ENCODE measurements around the gene YY1. TPM values are rescaled to one million over a fixed set of nuclear protein-coding genes. Genes with fewer than 3 reads are reported as not detected.
A peak's percentile ranks its signal among the peaks of the same experiment; 100 is the strongest.

Gene YY1
- total and polyA plus RNA-seq, 2 of the 8 experiments (the other 6 are each of a cell fraction or from before 2014, with no cell fraction given), result 26.4 to 106 TPM

- DNase-seq (ENCODE audit: low read depth in 1 of 2, low spot score in 2 of 2), result no peak
- H3K4me1 ChIP-seq (replicated peaks in 1 of 4; ENCODE audit: control insufficient read depth in 3 of 4, insufficient read depth in 4 of 4, low read length in 3 of 4), result peaks cover 0 to 4% (median 0%) of the 10 kb centered on the region in 4 experiments; a peak in 1 of 7 replicates
- no peak overlapping the region for H3K18ac ChIP-seq (ENCODE audit: extremely low read depth, low read length)
- H3K27me3 ChIP-seq (replicated peaks in 1 of 4; ENCODE audit: control insufficient read depth in 3 of 4, extremely low read depth in 1 of 4, insufficient read depth in 3 of 4, low read length in 3 of 4), result no peaks in the 10 kb centered on the region
- no peak overlapping the region for H3K4me3 ChIP-seq (ENCODE audit: extremely low read depth in 1 of 4, insufficient read depth in 2 of 4, low read depth in 3 of 4, low read length in 4 of 4)
- no peak overlapping the region for H4K5ac ChIP-seq (ENCODE audit: insufficient read length, low read depth, low read length)
- H2BK5ac ChIP-seq (ENCODE audit: low read depth, low read length), result no peak overlapping the region
- no peak overlapping the region for H2BK120ac ChIP-seq (replicated peaks; ENCODE audit: low read depth, low read length)
- no peaks in the 10 kb centered on the region for H3K79me1 ChIP-seq (ENCODE audit: low read depth, low read length)
- no peaks in the 10 kb centered on the region for H3K79me2 ChIP-seq (ENCODE audit: control insufficient read depth in 1 of 2, insufficient read depth in 2 of 2, low read length in 2 of 2)
- TF ChIP-seq CTCF (IDR thresholded peaks at IDR 0.05; ENCODE audit: control extremely low read depth in 1 of 3, insufficient read depth in 1 of 3, low read depth in 1 of 3, low read length in 3 of 3), result no peak
- no peak for TF ChIP-seq CHD1 (IDR thresholded peaks at IDR 0.05; ENCODE audit: low read depth, low read length)
- TF ChIP-seq FOSL1 (IDR thresholded peaks at IDR 0.05; ENCODE audit: insufficient read depth, low read depth, low read length), result no peak
- no peak for TF ChIP-seq TAF7 (optimal IDR thresholded peaks at IDR 0.05; ENCODE audit: borderline replicate concordance, low read depth, low read length)
- no peak for TF ChIP-seq RFX5 (IDR thresholded peaks at IDR 0.05; ENCODE audit: borderline replicate concordance, low read depth, low read length)
- no peak for TF ChIP-seq EZH2 (IDR thresholded peaks at IDR 0.05; ENCODE audit: low read depth, low read length, severe bottlenecking)
- no peak for TF ChIP-seq MAX (IDR thresholded peaks at IDR 0.05)
- no peak for TF ChIP-seq SIX5 (IDR thresholded peaks at IDR 0.05; ENCODE audit: low read depth, low read length)
- no peak for TF ChIP-seq JUN (IDR thresholded peaks at IDR 0.05; ENCODE audit: low read depth, low read length)
- no peak overlapping the region for H3K56ac ChIP-seq (replicated peaks; ENCODE audit: insufficient read length, low read depth, low read length)
- H3K9ac ChIP-seq (replicated peaks in 1 of 4; ENCODE audit: extremely low read depth in 1 of 4, low read depth in 3 of 4, low read length in 3 of 4), result no peak overlapping the region
- no peaks in the 10 kb centered on the region for H4K20me1 ChIP-seq (replicated peaks in 1 of 2; ENCODE audit: control insufficient read depth in 1 of 2, insufficient read depth in 2 of 2, low read length in 2 of 2)
- H2AK5ac ChIP-seq (ENCODE audit: low read depth, low read length), result no peak overlapping the region
- H3K23ac ChIP-seq (ENCODE audit: insufficient read length), result no peak overlapping the region
- no peak overlapping the region for H2BK20ac ChIP-seq (ENCODE audit: low read length)
- H2BK15ac ChIP-seq (ENCODE audit: low read length), result no peak overlapping the region
- no peak overlapping the region for H2AFZ ChIP-seq (ENCODE audit: low read length)
- no peak overlapping the region for H4K91ac ChIP-seq (replicated peaks; ENCODE audit: insufficient read length, low read length)
- ChIA-PET CTCF (ENCODE audit: partially characterized antibody) (interaction anchor here (0.6 to 1.7 kb wide), 3 partner anchors 51 to 310 kb away, joined by 3 read pairs; no protein-coding TSS in a partner anchor), POLR2A (ENCODE audit: partially characterized antibody) (interaction anchor here (0.9 kb wide), 1 partner anchor 18 kb away, joined by 5 read pairs; no protein-coding TSS in a partner anchor)
- H3K27ac ChIP-seq (ENCODE audit: low read depth, low read length), result no peak overlapping the region
- no peaks in the 10 kb centered on the region for H3K36me3 ChIP-seq (ENCODE audit: control insufficient read depth in 2 of 4, insufficient read depth in 4 of 4, low read length in 3 of 4)
- H2BK12ac ChIP-seq (ENCODE audit: low read depth, low read length), result no peak overlapping the region
- 89% methylated on average over 12 of the region's 24 CpGs; no CpG with 5 or more reads in 1 of the 2 experiments for WGBS, 2 experiments (ENCODE audit: extremely low coverage in 1 of 2, insufficient coverage in 1 of 2, insufficient read length in 1 of 2, insufficient replicate concordance in 2 of 2, low coverage in 1 of 2, low lambda C conversion rate in 2 of 2, missing lambda C conversion rate in 1 of 2)
- H3K23me2 ChIP-seq (ENCODE audit: low read depth, low read length), result no peaks in the 10 kb centered on the region; the same call in 1 of the 2 replicates
- H3K14ac ChIP-seq (ENCODE audit: insufficient read length), result no peak overlapping the region
- peak overlapping the region; percentile 53 for H3K4ac ChIP-seq (replicated peaks; ENCODE audit: insufficient read length, low read depth, low read length)
- no peak overlapping the region for H3K4me2 ChIP-seq (ENCODE audit: insufficient read depth in 1 of 2, low read depth in 2 of 2, low read length in 2 of 2)
- peak overlapping the region; percentile 76; the same call in 1 of the 2 replicates for H4K8ac ChIP-seq (ENCODE audit: extremely low read depth, insufficient read depth, low read length)
- no peaks in the 10 kb centered on the region for H3K9me3 ChIP-seq (ENCODE audit: insufficient read depth in 2 of 2, low read depth in 1 of 2, low read length in 1 of 2)
- FAIRE-seq, result no peak
Observed at GRCh38 chr14:100327128-100327527, 88.2 kb downstream of the YY1 start.
